ENCODE measurements around the gene EPAS1. TPM values are rescaled to one million over a fixed set of nuclear protein-coding genes. Genes with fewer than 3 reads are reported as not detected.
A peak's percentile ranks its signal among the peaks of the same experiment; 100 is the strongest.

Gene EPAS1
- polyA plus RNA-seq, 1 donor from 2014 or later: not detected

DNA sequence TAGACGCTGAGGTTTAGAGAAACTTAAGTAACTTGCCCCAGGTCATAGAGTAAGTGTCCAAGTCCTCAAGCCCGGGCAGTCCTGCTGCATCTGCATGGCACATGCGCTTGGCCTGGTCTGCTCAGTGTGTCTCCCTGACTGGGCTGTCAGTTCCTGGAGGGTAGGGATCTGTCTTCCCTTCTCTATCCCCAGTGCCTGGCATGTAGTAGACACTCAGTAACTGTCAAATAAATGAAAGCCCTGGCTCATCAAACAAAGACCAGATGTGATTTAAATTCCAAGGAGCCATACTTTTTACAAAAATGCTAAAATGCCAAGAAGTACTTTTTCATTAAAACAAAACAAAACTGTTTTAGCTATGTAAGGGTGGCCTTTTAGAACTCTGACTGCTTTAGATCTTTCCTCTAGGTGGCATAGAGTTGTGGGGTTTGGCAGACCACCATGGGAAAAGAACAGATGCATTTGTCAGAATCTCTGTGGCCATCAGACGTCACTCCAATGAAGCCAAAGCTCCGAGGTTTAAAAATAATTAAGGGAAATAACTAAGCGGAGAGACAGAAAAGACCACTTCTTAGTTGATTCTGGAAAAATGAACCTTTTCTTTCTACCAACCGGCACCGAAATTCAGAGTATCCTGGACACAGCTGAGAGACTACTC is 34.0 kb downstream of the EPAS1 start:
- Mint-ChIP-seq H3K27ac (peak overlapping the region in 1 of 3 donors; percentile 25), H3K27me3 (peaks cover 26% of the 10 kb centered on the region), H3K4me1 (peaks cover 0 to 2% (median 0%) of the 10 kb centered on the region in 3 donors), H3K9me3 (no peaks in the 10 kb centered on the region), H3K4me3 (no peak overlapping the region), H3K36me3 (no peaks in the 10 kb centered on the region)

DNA sequence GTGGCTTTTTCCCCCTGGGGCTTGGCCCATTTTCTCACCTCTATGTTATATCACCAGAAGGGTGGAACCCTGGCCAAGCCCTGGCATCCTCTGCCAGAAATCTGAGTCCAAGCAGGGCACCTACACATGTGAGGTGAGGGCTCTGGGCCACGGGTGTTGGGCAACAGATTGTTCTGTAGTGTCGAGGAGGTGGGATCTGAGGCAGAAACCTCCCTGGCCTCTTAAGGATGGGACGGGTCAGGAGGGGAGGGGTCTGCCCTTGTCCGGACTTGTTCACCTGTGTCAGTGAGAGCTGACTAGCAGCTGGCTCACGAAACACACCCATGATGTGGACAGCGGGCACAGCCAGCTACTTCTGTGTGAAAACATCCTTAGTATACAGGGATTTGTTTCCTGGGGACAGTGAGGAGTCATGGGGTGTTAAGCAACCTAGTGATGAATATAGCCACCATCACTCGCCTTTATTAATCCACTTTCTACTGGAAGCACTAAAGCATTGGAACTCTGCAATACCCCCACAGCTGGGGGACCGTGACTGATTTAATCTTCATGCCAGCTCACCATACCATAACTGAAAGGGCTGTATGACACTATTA is 35.6 kb downstream of the EPAS1 start:
- peaks cover 0 to 2% (median 0%) of the 10 kb centered on the region in 3 donors for H3K4me1 Mint-ChIP-seq
- peaks cover 25% of the 10 kb centered on the region for H3K27me3 Mint-ChIP-seq
- H3K27ac Mint-ChIP-seq: no peak overlapping the region
- H3K9me3 Mint-ChIP-seq: no peaks in the 10 kb centered on the region
- H3K36me3 Mint-ChIP-seq: no peaks in the 10 kb centered on the region
- no peak overlapping the region for H3K4me3 Mint-ChIP-seq

DNA sequence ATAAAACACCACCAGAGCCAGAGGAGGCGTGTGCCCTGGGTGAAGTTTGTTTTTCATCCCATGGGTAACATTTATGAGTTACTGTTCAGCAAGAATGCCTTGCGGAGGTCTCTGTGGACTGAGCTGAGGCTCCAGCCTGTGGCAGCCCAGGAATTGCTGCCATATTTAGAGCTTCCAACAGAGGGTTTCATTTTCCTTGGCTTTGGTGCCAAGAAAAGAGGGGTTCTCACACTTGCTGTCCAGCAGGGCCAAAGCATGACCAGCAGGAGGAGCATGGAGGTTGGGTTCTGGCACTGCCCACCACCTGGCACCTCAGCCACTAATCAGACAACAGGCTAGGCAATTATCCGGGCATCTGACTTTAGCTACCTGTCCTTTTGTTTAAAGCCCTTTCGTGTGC is 36.7 kb downstream of the EPAS1 start:
- H3K4me1 Mint-ChIP-seq: peaks cover 0 to 2% (median 0%) of the 10 kb centered on the region in 3 donors
- no peaks in the 10 kb centered on the region for H3K9me3 Mint-ChIP-seq
- peaks cover 29% of the 10 kb centered on the region for H3K27me3 Mint-ChIP-seq
- H3K27ac Mint-ChIP-seq: no peak overlapping the region
- H3K36me3 Mint-ChIP-seq: no peaks in the 10 kb centered on the region
- H3K4me3 Mint-ChIP-seq: no peak overlapping the region

DNA sequence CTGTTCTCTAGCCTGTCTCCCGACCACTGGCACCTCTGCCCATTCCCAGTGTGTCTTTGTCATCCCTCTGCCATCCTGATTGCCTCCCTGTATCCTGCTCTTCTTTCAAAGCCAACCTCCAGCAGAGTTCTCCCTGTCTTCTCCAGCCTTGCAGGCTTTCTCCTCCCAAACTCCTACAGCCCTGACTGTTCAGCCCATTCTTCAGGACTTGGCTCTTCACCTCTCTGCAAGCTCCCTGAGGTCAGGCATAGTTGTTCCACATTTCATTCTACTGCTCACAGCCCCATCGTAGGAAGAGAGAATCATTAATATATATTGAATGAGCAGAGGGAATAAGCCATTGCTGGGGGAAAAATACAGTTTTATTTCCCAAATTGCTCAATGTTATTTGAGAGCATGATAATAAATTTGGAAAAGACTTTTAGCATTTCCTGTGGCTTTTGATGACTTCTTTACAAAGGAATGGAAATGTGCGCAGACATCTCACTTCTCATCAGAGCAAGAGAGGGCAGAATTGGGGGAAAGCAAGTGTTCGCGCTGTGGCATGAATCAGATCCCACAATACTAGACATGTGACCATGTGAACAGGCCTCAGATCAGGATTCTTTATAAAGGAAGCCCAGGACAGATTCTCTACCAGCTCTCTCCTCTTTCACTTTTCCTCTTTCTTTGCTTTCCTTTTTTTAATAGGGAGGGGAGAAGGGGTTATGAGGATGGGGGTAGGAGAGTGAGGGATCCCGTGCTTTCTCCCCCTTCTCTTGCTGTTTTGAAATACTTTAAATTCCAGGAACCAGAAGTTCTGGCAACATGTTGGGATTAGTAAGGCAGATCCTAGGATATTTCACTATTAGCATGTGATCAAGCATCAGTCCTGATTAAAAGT is 37.4 kb downstream of the EPAS1 start:
- no peaks in the 10 kb centered on the region for H3K9me3 Mint-ChIP-seq
- H3K27ac Mint-ChIP-seq: no peak overlapping the region
- no peak overlapping the region for H3K4me3 Mint-ChIP-seq
- no peaks in the 10 kb centered on the region for H3K36me3 Mint-ChIP-seq
- peaks cover 0 to 2% (median 0%) of the 10 kb centered on the region in 3 donors for H3K4me1 Mint-ChIP-seq
- H3K27me3 Mint-ChIP-seq: peaks cover 29% of the 10 kb centered on the region

DNA sequence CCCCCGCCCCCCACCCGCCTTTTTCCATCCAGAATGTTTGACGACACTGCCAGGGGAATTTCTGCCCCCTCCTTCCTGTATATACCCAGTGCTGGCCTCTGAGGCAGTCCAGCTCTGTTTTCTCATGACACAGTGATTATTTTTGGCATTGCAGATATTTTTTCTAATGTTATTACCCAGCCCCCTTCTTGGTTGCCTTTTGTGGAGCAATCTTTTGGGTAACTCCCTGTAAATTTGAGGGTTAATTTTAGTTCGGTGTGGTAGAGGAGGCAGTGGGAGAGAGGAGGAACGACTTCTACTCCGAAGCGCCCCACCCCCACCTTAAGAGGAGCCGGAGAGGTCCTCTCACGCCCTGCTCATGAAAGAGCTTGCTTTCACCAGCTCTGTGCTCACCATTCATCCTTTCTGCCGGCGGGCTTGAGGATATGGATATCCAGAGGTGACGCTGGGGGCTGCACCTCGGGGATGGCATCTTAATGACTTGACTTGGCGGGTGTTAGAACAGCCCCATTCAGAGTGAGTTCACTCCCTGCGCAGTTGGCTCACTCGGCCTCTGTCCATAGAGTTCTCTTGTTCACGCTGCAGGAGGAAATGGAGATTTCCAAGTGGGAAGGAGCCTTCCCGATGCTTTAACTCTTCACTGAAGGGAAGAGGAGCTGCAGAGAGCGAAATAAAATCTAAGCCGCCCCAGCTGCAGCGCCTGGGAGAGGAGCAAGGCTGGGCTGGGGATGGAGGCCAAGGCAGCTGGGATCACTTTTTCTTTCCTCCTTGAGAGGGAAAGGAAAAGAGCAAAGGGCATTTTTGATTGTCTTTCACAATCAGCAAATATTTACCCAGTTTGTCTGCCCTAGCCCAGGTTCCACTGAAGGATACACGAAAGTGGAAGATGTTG is 38.4 kb downstream of the EPAS1 start:
- no peak overlapping the region for H3K27ac Mint-ChIP-seq
- no peaks in the 10 kb centered on the region for H3K9me3 Mint-ChIP-seq
- no peaks in the 10 kb centered on the region for H3K36me3 Mint-ChIP-seq
- H3K4me1 Mint-ChIP-seq: peaks cover 0 to 2% (median 0%) of the 10 kb centered on the region in 3 donors
- no peak overlapping the region for H3K4me3 Mint-ChIP-seq
- peaks cover 29% of the 10 kb centered on the region for H3K27me3 Mint-ChIP-seq

DNA sequence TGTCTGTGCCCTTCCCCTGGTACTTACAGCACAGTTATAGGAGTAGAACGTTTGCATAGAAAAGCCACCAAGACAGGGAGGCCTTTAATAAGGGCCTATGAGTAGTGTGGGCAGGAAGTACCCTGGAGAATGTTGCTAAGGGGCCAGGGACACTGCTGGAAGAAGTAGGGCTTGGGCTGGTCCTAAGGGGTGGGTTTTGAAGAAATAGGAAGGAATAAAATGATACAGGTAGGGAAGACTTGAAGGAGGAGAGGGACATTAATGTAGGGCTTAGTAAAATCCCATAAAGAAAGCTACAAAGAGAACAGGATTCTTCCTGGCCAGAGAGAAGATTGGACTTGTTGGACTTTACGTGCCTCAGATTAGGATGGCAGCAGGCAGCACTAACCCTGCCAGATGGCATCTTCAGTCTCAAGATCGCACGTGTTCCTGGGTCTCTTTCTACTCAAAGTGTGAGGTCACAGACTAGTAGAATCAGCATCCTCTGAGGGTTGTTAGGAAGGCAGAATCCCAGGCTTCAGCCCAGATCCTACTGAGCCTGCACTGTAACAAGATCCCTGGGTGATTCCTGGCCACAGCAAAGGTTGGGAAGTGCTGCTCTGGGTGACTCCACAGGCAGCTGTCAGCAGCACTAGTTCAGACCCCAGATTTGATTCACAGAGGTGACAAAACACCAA is 39.2 kb downstream of the EPAS1 start:
- H3K4me1 Mint-ChIP-seq: peaks cover 0 to 2% (median 0%) of the 10 kb centered on the region in 3 donors
- peak overlapping the region in 1 of 4 donors; percentile 46 for H3K4me3 Mint-ChIP-seq
- H3K27me3 Mint-ChIP-seq: peaks cover 26% of the 10 kb centered on the region
- no peaks in the 10 kb centered on the region for H3K9me3 Mint-ChIP-seq
- H3K27ac Mint-ChIP-seq: no peak overlapping the region
- H3K36me3 Mint-ChIP-seq: peaks cover 2% of the 10 kb centered on the region

DNA sequence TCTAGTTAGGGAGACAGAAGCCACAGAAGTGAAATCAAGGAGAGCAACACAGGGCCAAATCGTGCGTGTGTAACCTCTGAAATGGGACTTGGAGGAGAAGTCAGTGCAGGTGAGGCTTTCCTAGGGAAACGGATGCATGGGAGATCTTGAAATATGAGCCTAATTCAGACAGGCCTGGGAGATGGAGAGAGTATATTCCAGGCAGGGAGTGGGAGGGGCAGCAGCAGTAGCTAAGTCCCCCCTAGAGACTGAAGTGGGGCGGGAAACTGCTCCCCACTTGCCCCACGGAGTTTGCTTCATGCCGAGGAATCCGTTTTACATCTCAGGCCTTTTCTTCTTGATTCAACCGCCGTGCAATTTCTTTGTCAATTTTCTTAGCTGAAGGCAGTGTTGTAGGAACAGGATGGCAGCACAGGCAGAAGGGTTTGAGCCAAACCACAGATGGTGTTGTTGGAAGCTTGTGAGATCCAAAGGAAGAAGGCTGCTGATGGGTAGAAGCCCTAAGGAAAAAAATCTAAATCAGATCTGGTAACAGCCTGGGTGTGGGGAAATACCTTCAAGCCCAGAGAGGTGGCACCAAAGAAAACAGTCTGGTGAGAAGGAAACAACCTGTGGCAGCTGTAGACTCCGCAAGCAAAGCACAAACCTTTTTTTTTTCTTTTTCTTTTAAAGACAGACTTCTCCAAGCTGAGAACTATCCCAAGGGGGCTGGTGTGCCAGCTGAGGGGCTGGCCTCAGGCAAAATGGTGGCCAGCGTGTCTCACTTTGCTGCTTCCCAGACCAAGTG is 40.2 kb downstream of the EPAS1 start:
- Mint-ChIP-seq H3K9me3 (no peaks in the 10 kb centered on the region), H3K36me3 (peaks cover 2% of the 10 kb centered on the region), H3K27ac (peak overlapping the region in 1 of 3 donors; percentile 53), H3K27me3 (peaks cover 22% of the 10 kb centered on the region), H3K4me3 (no peak overlapping the region), H3K4me1 (peaks cover 0 to 2% (median 0%) of the 10 kb centered on the region in 3 donors)

DNA sequence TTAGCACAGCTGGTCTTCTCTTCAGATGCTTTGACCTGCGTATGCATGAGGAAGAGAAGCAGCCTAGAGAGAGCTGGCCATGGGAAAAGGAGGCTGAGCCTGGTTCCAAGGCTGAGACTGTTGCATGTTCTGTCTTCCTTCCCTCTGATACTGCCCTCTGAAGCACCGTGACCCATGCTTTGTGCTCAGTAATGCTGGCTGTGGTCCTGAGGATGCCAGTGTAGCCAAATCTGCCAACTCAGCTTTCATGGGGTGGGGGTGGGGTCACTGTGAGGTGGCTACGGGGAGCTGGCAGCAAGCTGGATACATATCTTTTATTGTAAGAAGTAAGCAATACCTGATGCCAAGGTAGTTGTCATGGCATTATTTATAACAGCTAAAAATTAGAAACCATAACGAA is 41.5 kb downstream of the EPAS1 start:
- H3K9me3 Mint-ChIP-seq: no peaks in the 10 kb centered on the region
- peaks cover 15% of the 10 kb centered on the region for H3K27me3 Mint-ChIP-seq
- H3K36me3 Mint-ChIP-seq: peaks cover 2% of the 10 kb centered on the region
- no peak overlapping the region for H3K4me3 Mint-ChIP-seq
- no peak overlapping the region for H3K27ac Mint-ChIP-seq
- H3K4me1 Mint-ChIP-seq: no peaks in the 10 kb centered on the region

DNA sequence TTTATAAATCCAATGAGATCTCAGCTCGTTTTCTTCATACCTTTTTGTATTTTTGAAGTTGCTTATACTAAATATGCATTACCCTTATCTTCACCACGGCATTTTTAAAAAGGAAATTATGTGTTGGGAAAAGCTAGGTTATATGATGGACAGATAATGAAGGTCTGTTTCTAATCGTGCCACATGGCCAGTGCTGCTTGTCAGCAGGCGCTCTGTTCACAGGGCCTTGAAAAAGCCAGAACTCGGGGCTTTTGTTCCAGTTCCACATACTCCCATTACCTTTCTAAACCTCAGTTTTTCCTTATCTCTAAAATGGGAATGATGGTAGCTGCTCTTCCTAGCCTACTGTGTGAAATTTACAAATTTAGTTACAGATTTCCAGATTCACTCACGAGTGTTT is 42.0 kb downstream of the EPAS1 start:
- H3K4me1 Mint-ChIP-seq: no peaks in the 10 kb centered on the region
- H3K27ac Mint-ChIP-seq: no peak overlapping the region
- peaks cover 2% of the 10 kb centered on the region for H3K36me3 Mint-ChIP-seq
- H3K27me3 Mint-ChIP-seq: peaks cover 17% of the 10 kb centered on the region
- no peaks in the 10 kb centered on the region for H3K9me3 Mint-ChIP-seq
- H3K4me3 Mint-ChIP-seq: no peak overlapping the region

DNA sequence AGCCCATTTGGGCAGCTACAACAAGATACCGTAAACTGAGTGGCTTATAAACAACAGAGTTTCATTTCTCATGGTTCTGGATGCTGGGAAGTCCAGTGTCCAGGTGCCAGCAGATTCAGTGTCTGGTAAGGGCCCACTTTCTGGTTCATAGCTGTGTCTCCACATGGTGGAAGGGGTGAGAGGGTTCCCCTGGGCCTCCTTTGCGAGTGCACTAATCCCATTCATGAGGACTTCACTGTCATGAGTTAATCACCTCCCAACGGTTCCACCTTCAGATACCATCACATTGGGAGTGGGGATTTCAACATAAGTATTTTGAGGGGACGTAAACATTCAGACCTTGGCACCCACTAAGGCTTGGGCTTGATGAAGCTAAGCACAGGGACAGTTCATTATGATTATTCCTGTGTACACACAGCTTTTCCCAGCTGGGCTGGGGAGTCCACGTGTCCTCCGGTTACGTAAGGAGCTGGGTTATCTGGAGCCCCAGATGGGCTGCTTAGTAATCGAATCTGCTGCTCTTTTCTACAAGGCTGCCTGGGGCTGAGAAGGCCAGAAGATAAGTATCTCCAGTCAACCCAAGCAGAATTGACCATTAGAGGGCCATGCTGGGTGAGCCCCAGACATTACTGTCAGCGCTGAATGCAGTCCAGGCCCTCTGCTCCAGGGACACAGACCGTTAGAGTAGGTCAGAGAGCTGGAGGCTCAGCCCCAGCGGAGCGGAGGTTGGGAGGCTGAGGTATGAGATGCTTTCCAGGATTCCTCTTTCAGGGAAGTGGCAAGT is 42.7 kb downstream of the EPAS1 start:
- no peaks in the 10 kb centered on the region for H3K9me3 Mint-ChIP-seq
- no peak overlapping the region for H3K27ac Mint-ChIP-seq
- H3K4me1 Mint-ChIP-seq: no peaks in the 10 kb centered on the region
- H3K4me3 Mint-ChIP-seq: no peak overlapping the region
- H3K27me3 Mint-ChIP-seq: peaks cover 13% of the 10 kb centered on the region
- peaks cover 2% of the 10 kb centered on the region for H3K36me3 Mint-ChIP-seq

DNA sequence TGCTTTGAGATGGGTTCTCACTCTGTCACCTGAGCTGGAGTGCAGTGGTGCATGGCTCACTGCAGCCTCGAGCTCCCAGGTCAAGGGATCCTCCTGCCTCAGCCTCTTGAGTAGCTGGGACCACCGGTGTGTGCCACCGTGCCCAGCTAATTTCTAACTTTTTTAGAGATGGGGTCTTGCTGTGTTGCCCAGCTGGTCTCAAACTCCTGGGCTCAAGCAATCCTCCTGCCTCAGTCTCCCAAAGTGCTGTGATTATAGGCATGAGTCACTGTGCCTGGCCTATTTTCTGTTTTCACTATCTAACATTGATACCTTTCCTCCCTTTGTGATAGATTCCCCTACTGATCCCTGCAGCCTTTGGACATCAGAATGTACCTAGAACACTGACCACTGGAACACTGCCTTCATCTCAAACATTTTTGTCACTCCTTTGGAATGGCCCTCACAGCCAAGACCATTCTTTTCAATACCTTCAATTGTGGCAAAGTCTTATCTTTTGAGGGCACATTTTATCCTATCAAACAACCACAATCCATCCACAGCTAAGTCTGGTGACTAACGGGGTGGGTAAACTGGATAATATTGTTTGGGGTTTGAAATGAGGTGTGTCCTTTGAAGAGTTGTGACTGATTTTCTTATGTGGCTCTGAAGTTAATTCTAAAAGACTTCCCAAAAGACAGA is 43.7 kb downstream of the EPAS1 start:
- Mint-ChIP-seq H3K36me3 (peaks cover 2% of the 10 kb centered on the region), H3K4me3 (no peak overlapping the region), H3K9me3 (no peaks in the 10 kb centered on the region), H3K27ac (peak overlapping the region in 1 of 3 donors; percentile 3), H3K27me3 (peaks cover 11% of the 10 kb centered on the region), H3K4me1 (no peaks in the 10 kb centered on the region)

DNA sequence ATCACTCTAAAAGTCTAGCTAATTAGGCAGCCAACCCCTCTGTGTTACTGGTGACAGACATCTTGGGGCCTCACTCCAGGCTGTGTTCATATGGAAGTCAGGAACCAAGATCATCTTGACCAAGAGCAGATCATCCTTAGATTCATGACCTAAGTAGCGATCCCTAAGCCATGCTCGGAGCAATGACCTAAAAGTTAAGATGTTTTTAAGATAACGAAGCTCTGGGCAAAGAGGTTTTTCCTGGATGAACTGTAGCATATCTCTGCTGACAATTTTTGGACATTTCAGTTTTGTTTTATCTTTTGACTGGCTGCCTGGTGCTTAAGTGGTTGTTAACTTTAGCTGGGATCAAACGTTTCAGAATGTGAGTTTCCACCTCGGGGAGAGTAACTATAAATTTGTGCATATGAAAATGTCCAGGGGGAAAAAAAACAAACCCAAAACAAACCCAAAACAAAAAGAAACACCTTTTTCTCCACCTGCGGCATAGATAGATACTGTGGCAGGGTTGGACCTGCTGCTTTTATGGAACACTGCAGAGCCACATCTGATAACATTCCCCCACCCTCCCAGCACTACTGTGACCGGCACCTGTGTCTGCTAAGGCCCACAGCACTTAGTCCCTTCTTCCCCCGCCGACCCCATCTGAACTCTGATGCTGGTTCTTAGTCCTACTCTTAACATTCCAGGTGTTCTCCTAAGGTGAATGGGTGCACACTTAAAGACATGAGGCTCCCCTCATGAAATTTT is 45.5 kb downstream of the EPAS1 start:
- no peaks in the 10 kb centered on the region for H3K9me3 Mint-ChIP-seq
- peaks cover 13% of the 10 kb centered on the region for H3K27me3 Mint-ChIP-seq
- peaks cover 2% of the 10 kb centered on the region for H3K36me3 Mint-ChIP-seq
- H3K27ac Mint-ChIP-seq: no peak overlapping the region
- H3K4me1 Mint-ChIP-seq: no peaks in the 10 kb centered on the region
- no peak overlapping the region for H3K4me3 Mint-ChIP-seq

Measured in IgD-negative memory B cell (primary cell).